GM21367 (cell line): ENCODE measurements around the gene CCNT2.
A peak's percentile ranks its signal among the peaks of the same experiment; 100 is the strongest.
"Not testable (repeated sequence)": the region's sequence is repeated elsewhere in the genome, so short reads cannot be mapped to it uniquely, and the experiment has no call there.

Source experiments
- ATAC-seq: cut with Tn5 transposase; IDR thresholded peaks from one replicate; pipeline ENCODE4 v1.9.1; 2021; ENCODE audit not compliant: unreplicated experiment

CCNT2 gene

GRCh38 chr2:134917888-134918525 is 615 bp upstream of the CCNT2 start:
- peak; percentile 71 for ATAC-seq

GRCh38 chr2:134919341-134920210 is 954 bp downstream of the CCNT2 start:
- ATAC-seq, result no peak

GRCh38 chr2:134924912-134925311 is 6.3 kb downstream of the CCNT2 start:
- no peak for ATAC-seq

GRCh38 chr2:134926231-134926931 is 7.8 kb downstream of the CCNT2 start:
- no peak for ATAC-seq

GRCh38 chr2:134927195-134927594 is 8.6 kb downstream of the CCNT2 start:
- no peak for ATAC-seq

- no peak for ATAC-seq
These were observed 14.4 kb downstream of the CCNT2 start for GRCh38 chr2:134932864-134933526.

GRCh38 chr2:134933732-134934131 is 15.1 kb downstream of the CCNT2 start:
- no peak for ATAC-seq

- ATAC-seq, result no peak
These were observed 15.5 kb downstream of the CCNT2 start for GRCh38 chr2:134934150-134934549.

GRCh38 chr2:134934641-134935040 is 16.0 kb downstream of the CCNT2 start:
- ATAC-seq, result no peak

GRCh38 chr2:134936691-134937090 is 18.1 kb downstream of the CCNT2 start:
- ATAC-seq, result no peak

- peak; percentile 87 for ATAC-seq
These were observed 24.9 kb downstream of the CCNT2 start for GRCh38 chr2:134943540-134943939.

GRCh38 chr2:134944975-134945374 is 26.4 kb downstream of the CCNT2 start:
- no peak for ATAC-seq

- no peak for ATAC-seq
These were observed 27.5 kb downstream of the CCNT2 start for GRCh38 chr2:134946073-134946472.

GRCh38 chr2:134949981-134950708 is 31.5 kb downstream of the CCNT2 start:
- no peak for ATAC-seq

GRCh38 chr2:134950886-134951285 is 32.3 kb downstream of the CCNT2 start:
- no peak for ATAC-seq

GRCh38 chr2:134952608-134953007 is 34.0 kb downstream of the CCNT2 start:
- no peak for ATAC-seq

- ATAC-seq, result no peak
These were observed 35.4 kb downstream of the CCNT2 start for GRCh38 chr2:134954065-134954464.

- no peak for ATAC-seq
These were observed 37.1 kb downstream of the CCNT2 start for GRCh38 chr2:134955744-134956143.

- ATAC-seq, result no peak
These were observed 38.9 kb downstream of the CCNT2 start for GRCh38 chr2:134957477-134957876.

GRCh38 chr2:134967166-134967565 is 48.5 kb downstream of the CCNT2 start:
- ATAC-seq, result not testable (repeated sequence)
